Caki2 (cell line): ENCODE data around the gene BAZ2A. TPM values are rescaled to one million over a fixed set of nuclear protein-coding genes. Genes with fewer than 3 reads are reported as not detected.

Experiments used
- DNase-seq: peaks from one replicate; pipeline ENCODE4 v3.0.0-alpha.2; 2015; ENCODE audit warnings: low read depth
- in situ Hi-C: cut with HindIII; loops from 2 replicates; pipeline ENCODE4 v1.10.0; 2016; ENCODE audit warnings: low sequenced_read_pairs, low pct_unique_long_range_greater_than_20kb, mixed read lengths
- total RNA-seq: library from RNA; depleted of rRNA; stranded (reverse); fragments of >200 nt; shearing (Covaris generic); gene quantifications from 2 replicates; pipeline ENCODE4 v1.2.3, GENCODE V29; 2014; ENCODE audit warnings: low replicate concordance; rRNA removed

The BAZ2A gene
- total RNA-seq, 1 experiment from 2014 or later, result 7.2 TPM

DNA sequence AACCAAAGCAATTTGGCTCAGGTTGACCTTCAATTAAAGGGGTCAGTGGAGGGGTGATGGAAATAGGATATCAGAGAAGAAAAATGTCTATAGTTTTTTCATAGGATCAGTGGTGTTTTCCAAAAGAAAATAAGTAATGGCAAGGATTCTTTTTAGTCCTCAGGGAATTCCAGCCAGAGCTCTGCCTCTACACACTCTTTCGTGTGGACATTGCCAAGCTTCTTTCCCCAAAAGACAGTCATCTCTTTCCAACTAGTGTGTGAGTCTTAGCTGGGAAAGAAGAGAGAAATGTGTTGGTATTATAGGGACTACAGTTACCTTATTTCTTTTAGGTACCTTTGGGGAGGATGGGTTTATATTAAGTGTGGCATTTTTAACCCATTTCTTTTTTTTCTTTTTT lies 62.0 kb downstream of the BAZ2A start:
- in situ Hi-C loops, result no loop called here

DNA sequence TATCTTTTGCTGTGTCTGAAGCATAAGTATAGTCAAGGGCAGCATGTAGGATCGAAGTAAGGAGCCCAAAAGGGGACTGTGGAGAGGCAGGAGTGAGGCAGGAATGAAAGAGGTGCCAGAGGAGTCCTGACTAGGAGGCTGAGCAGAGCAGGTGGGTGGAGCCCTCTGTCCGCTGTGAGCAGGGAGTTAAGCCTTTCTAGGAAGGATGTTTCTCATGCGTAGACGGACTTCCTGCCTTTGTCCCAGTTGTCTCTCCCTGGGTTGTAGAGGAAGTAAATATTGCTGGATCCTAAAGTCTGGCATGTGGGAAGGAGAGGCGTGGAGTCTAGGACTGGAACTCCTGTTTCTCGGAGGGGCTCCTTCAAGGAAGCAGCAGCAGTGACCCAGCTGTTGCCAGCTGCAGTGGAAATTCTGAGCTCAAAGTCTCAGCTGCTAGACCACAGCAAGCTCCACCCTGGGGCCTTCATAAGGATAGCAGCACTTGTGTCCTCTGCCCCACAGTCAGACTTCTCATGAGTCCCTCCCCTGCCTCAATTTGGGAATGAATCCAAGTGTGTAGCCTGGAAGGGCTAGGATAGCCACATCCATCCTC lies 64.5 kb downstream of the BAZ2A start:
- peak; percentile 58 for DNase-seq
- in situ Hi-C loops, result no loop called here

More for the DNA sequence above, 62.0 kb downstream of the BAZ2A start:
- DNase-seq, result no peak

DNA sequence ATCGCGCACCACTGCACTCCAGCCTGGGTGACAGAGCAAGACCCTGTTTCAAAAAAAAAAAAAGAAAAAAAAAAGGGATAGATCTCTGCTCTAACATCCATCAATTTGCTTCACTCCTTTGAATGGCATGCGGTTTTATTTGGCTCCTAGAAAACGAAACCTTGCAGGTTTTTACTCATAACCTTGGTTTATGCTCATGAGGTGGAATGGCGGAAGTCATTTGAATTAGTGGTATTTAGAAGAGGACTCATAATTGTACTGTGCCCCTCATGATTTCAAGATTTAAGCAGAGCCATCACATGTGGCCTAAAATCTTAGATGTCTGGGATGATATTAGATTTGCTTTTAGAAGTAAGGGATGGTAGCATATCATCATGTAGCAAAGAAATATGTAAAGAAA lies 79.1 kb downstream of the BAZ2A start:
- no peak for DNase-seq
- in situ Hi-C loops, result no loop called here

DNA sequence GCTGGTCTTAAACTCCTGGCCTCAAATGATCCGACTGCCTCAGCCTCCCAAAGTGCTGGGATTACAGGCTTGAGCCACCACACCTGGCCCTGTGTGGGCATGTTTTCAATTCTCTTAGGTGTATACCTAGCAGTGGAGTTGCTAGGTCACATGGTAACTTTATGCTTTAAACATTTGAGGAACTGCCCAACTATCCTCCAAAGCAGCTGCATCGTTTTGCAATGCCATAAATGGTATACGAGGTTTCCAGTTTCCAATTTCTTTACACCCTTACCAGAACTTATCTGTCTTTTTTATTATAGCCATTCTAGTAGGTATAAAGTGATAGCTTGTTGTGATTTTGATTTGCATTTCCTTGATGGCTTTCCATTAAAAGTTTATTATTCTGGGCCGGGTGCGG lies 83.4 kb downstream of the BAZ2A start:
- DNase-seq, result no peak
- in situ Hi-C loops, result no loop called here

Other genes starting within 250 kb of the BAZ2A start
- gene TIMELESS, start 180.9 kb downstream of the BAZ2A start, total RNA-seq, result 33.3 and 46.0 TPM in 2 replicates
- not detected in 2 replicates for gene MIP, start 175.7 kb downstream of the BAZ2A start, total RNA-seq
- gene SPRYD4, start 161.7 kb downstream of the BAZ2A start, total RNA-seq, result 1.7 and 3.0 TPM in 2 replicates
- gene GLS2, start 142.2 kb downstream of the BAZ2A start, total RNA-seq, result not detected in 2 replicates
- 11.9 and 16.6 TPM in 2 replicates for gene RBMS2, start 108.5 kb downstream of the BAZ2A start, total RNA-seq
- gene ATP5F1B, start 15.7 kb upstream of the BAZ2A start, total RNA-seq, result 164 and 175 TPM in 2 replicates
- 117 and 129 TPM in 2 replicates for gene PTGES3, start 58.0 kb upstream of the BAZ2A start, total RNA-seq
- gene NACA, start 95.0 kb upstream of the BAZ2A start, total RNA-seq, result 1,884 and 1,928 TPM in 2 replicates
- 18.7 and 26.0 TPM in 2 replicates for gene PRIM1, start 122.0 kb upstream of the BAZ2A start, total RNA-seq
- gene HSD17B6, start 133.0 kb upstream of the BAZ2A start, total RNA-seq, result 0.61 and 2.9 TPM in 2 replicates